Measurements from ENCODE around the gene VSIG4.

DNA sequence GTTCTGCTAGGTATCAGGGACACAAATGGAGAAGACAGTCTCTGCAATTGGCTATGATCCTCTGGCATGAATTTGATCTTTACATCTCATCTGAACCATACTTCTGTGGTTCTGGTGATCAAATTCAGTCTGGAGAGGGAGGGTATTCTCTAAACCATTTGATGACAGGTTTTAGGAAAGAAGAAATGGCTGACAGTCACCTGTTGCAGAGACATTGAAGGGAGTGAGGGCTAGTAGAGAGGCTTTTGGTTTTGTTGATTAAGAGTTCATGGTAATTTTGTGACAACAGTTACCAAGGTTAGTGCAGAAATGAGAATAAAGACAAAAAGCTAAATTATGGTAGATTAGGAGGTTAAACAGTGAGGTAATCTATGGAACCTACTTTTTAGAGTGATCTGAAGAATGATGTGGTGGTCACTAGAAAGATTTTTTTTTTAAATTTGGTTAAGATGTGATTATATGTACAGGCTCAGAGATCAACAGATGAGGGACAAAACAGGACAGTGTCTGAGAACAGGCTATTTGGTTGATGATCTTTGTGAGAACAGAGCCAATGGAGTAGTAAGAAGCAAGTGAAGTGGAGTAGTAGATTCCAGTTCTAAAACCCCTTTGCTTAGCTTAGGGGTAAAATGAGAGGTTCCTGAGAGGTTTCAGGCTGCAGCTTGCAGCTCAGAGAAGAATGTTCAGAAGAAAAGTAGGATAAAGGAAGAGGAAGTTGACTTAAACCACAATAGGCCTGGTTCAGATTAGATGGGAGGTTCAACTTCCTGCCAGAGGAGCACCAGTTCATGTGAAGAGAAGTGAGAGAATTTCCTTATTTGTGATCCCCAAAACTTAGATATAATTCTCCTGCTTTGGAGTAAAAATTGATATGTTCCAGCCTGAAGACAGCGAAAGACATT lies 34.7 kb downstream of the VSIG4 start:
- TF ChIP-seq BHLHE40 (IDR thresholded peaks at IDR 0.05; ENCODE audit: borderline replicate concordance), result no peak
- TF ChIP-seq PKNOX1 (IDR thresholded peaks at IDR 0.05), result no peak
- no peak for TF ChIP-seq NFRKB (IDR thresholded peaks at IDR 0.05)

Measured in HEK293T (cell line).